ENCODE measurements around the gene TTR.

Gene TTR

DNA sequence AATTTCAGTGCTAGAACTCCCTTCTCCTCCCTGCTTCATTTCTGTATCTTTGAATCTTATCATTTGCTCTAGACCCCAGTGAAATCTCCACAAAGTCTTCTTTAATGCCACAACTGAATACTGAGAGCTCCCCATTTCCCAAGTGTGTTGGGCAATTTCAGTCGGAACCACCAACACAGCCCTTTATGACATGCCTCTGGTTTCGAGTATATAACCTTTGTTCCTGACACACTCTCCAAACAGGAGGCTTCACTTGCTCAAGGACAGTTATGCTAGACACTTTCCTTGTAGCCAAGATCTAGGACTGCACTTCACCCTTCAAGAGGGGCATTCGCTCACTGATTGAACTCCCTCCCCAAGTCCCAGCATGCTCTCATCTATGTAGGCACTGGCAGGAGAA, 18.6 kb upstream of the TTR start:
- H4K8ac ChIP-seq (ENCODE audit: low read depth, low read length): no peak overlapping the region
- no peak overlapping the region for H4K91ac ChIP-seq (ENCODE audit: low read depth, low read length, poor library complexity)
- H2AFZ ChIP-seq (ENCODE audit: low read length): no peak overlapping the region
- no peak overlapping the region for H2BK15ac ChIP-seq (ENCODE audit: low read length)
- peaks cover 0 to 6% of the 10 kb centered on the region in 2 donors for H3K4me1 ChIP-seq (ENCODE audit: control insufficient read depth in 2 of 2, insufficient read depth in 1 of 2, low read depth in 1 of 2, low read length in 2 of 2)
- no peak overlapping the region for H3K4me3 ChIP-seq (ENCODE audit: low read length in 2 of 2)
- no peak overlapping the region for H3K18ac ChIP-seq (ENCODE audit: low read length)
- H3K23ac ChIP-seq (ENCODE audit: low read depth, low read length, poor library complexity): no peak overlapping the region
- H3K27me3 ChIP-seq (ENCODE audit: control insufficient read depth in 3 of 3, insufficient read depth in 3 of 3, low read depth in 1 of 3, low read length in 3 of 3): peaks cover 0 to 2% (median 0%) of the 10 kb centered on the region in 3 experiments
- no peak for DNase-seq (ENCODE audit: low spot score)
- H3K14ac ChIP-seq (ENCODE audit: low read length): no peak overlapping the region
- H2AK5ac ChIP-seq (ENCODE audit: low read depth, low read length): no peak overlapping the region
- no peak overlapping the region for H2BK120ac ChIP-seq (ENCODE audit: low read depth, low read length)
- H2BK5ac ChIP-seq (ENCODE audit: low read length): no peak overlapping the region
- WGBS, 2 donors (ENCODE audit: extremely low coverage in 2 of 2, insufficient read length in 2 of 2, insufficient replicate concordance in 1 of 2): no CpG with 5 or more reads among the region's 3 CpGs
- H3K4me2 ChIP-seq (ENCODE audit: insufficient read depth, low read length, poor library complexity, severe bottlenecking): no peak overlapping the region
- no peaks in the 10 kb centered on the region for H3K79me1 ChIP-seq (ENCODE audit: low read depth, low read length)
- no peaks in the 10 kb centered on the region for H3K36me3 ChIP-seq (replicated peaks in 1 of 2; ENCODE audit: control insufficient read depth in 2 of 2, insufficient read depth in 2 of 2, low read length in 2 of 2)
- H3K9me3 ChIP-seq (replicated peaks in 1 of 2; ENCODE audit: control insufficient read depth in 2 of 2, insufficient read depth in 1 of 2, low read depth in 1 of 2, low read length in 2 of 2): no peaks in the 10 kb centered on the region
- no peak overlapping the region for H3K4ac ChIP-seq (ENCODE audit: low read length)
- H3K27ac ChIP-seq (replicated peaks; ENCODE audit: low read length): no peak overlapping the region
- H3K9ac ChIP-seq (ENCODE audit: low read depth, low read length, poor library complexity): no peak overlapping the region
- H2BK12ac ChIP-seq (ENCODE audit: low read length): no peak overlapping the region

DNA sequence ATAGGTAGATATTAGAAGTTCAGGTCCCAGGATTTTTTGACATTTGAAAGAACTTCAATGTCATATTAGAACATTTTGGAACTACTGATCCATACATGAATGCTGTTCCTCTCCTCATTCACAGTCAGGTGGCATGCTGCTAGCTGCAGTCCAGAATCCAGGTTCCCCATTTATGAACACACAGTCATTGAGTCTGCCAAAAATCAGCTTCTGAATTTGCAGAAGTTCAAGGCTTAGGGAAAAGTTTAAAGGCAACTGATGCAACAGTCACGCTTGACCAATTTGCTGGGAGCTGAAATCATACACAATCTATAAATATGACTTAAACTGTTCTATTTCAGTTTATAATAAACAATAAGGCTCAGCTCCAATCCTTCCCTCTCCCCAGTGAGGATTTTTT, 17.3 kb upstream of the TTR start:
- Histone ChIP-seq H3K27ac (replicated peaks; ENCODE audit: low read length) (no peak overlapping the region), H2BK12ac (ENCODE audit: low read length) (no peak overlapping the region), H3K14ac (ENCODE audit: low read length) (no peak overlapping the region), H3K4me3 (ENCODE audit: low read length in 2 of 2) (no peak overlapping the region), H2BK120ac (ENCODE audit: low read depth, low read length) (no peak overlapping the region), H2BK5ac (ENCODE audit: low read length) (no peak overlapping the region), H2AFZ (ENCODE audit: low read length) (no peak overlapping the region), H3K9me3 (replicated peaks in 1 of 2; ENCODE audit: control insufficient read depth in 2 of 2, insufficient read depth in 1 of 2, low read depth in 1 of 2, low read length in 2 of 2) (no peaks in the 10 kb centered on the region), H3K18ac (ENCODE audit: low read length) (no peak overlapping the region), H3K4me1 (ENCODE audit: control insufficient read depth in 2 of 2, insufficient read depth in 1 of 2, low read depth in 1 of 2, low read length in 2 of 2) (peaks cover 0 to 6% of the 10 kb centered on the region in 2 donors), H3K4me2 (ENCODE audit: insufficient read depth, low read length, poor library complexity, severe bottlenecking) (no peak overlapping the region), H3K27me3 (ENCODE audit: control insufficient read depth in 3 of 3, insufficient read depth in 3 of 3, low read depth in 1 of 3, low read length in 3 of 3) (peaks cover 0 to 2% (median 0%) of the 10 kb centered on the region in 3 experiments), H3K23ac (ENCODE audit: low read depth, low read length, poor library complexity) (no peak overlapping the region), H3K9ac (ENCODE audit: low read depth, low read length, poor library complexity) (no peak overlapping the region), H2BK15ac (ENCODE audit: low read length) (no peak overlapping the region), H3K79me1 (ENCODE audit: low read depth, low read length) (no peaks in the 10 kb centered on the region), H3K36me3 (replicated peaks in 1 of 2; ENCODE audit: control insufficient read depth in 2 of 2, insufficient read depth in 2 of 2, low read length in 2 of 2) (no peaks in the 10 kb centered on the region), H4K8ac (ENCODE audit: low read depth, low read length) (no peak overlapping the region), H3K4ac (ENCODE audit: low read length) (no peak overlapping the region), H4K91ac (ENCODE audit: low read depth, low read length, poor library complexity) (no peak overlapping the region), H2AK5ac (ENCODE audit: low read depth, low read length) (no peak overlapping the region)
- no peak for DNase-seq (ENCODE audit: low spot score)
- WGBS, 2 donors (ENCODE audit: extremely low coverage in 2 of 2, insufficient read length in 2 of 2, insufficient replicate concordance in 1 of 2): no CpG with 5 or more reads among the region's 1 CpG

DNA sequence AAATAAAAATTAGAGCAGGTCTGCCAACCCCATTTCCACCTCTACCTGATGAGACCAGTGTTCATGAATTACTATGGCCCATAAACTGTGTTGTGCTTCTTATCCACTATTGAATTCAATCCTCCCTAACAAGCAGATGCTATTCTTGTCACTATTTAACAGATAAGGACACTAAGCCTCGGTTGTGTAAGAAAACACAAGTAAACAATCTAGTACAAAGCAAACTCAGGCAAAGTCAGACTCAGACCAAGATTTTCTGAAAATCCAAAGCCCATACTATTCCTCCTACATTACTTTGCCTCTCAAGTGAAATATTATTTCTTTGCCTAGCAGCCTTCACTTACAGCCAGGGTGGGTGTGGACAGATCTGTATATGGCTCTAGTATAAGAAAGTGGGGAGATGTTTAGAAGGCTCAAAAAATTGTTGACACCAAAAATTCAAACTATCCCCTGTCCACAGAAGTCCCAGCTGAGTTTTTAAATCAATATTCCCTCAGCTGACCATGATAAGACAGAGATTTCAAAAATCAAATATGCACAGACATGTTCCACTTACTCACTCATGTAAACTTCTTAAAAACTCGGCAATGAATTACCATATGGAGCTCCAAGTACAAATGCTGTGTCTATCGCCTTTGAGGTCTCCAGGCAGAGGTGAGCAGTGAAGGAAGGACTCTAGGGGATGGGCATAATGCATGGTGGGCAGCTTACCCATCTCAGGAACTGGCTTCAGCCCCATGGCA, 16.0 kb upstream of the TTR start:
- no peaks in the 10 kb centered on the region for H3K9me3 ChIP-seq (replicated peaks in 1 of 2; ENCODE audit: control insufficient read depth in 2 of 2, insufficient read depth in 1 of 2, low read depth in 1 of 2, low read length in 2 of 2)
- no peak overlapping the region for H3K4me2 ChIP-seq (ENCODE audit: insufficient read depth, low read length, poor library complexity, severe bottlenecking)
- H3K79me1 ChIP-seq (ENCODE audit: low read depth, low read length): no peaks in the 10 kb centered on the region
- no peak overlapping the region for H3K4ac ChIP-seq (ENCODE audit: low read length)
- no peak overlapping the region for H2AFZ ChIP-seq (ENCODE audit: low read length)
- no peak overlapping the region for H2BK15ac ChIP-seq (ENCODE audit: low read length)
- H3K18ac ChIP-seq (ENCODE audit: low read length): no peak overlapping the region
- H3K23ac ChIP-seq (ENCODE audit: low read depth, low read length, poor library complexity): no peak overlapping the region
- no peak overlapping the region for H4K91ac ChIP-seq (ENCODE audit: low read depth, low read length, poor library complexity)
- H3K27me3 ChIP-seq (ENCODE audit: control insufficient read depth in 3 of 3, insufficient read depth in 3 of 3, low read depth in 1 of 3, low read length in 3 of 3): peaks cover 0 to 2% (median 0%) of the 10 kb centered on the region in 3 experiments
- no peak overlapping the region for H2BK5ac ChIP-seq (ENCODE audit: low read length)
- WGBS, 2 donors (ENCODE audit: extremely low coverage in 2 of 2, insufficient read length in 2 of 2, insufficient replicate concordance in 1 of 2): no CpG with 5 or more reads among the region's 3 CpGs
- H2AK5ac ChIP-seq (ENCODE audit: low read depth, low read length): no peak overlapping the region
- no peak overlapping the region for H3K4me3 ChIP-seq (ENCODE audit: low read length in 2 of 2)
- no peak overlapping the region for H4K8ac ChIP-seq (ENCODE audit: low read depth, low read length)
- H2BK12ac ChIP-seq (ENCODE audit: low read length): no peak overlapping the region
- H3K27ac ChIP-seq (replicated peaks; ENCODE audit: low read length): no peak overlapping the region
- H3K9ac ChIP-seq (ENCODE audit: low read depth, low read length, poor library complexity): no peak overlapping the region
- no peak for DNase-seq (ENCODE audit: low spot score)
- H2BK120ac ChIP-seq (ENCODE audit: low read depth, low read length): no peak overlapping the region
- H3K36me3 ChIP-seq (replicated peaks in 1 of 2; ENCODE audit: control insufficient read depth in 2 of 2, insufficient read depth in 2 of 2, low read length in 2 of 2): no peaks in the 10 kb centered on the region
- peaks cover 0 to 6% of the 10 kb centered on the region in 2 donors for H3K4me1 ChIP-seq (ENCODE audit: control insufficient read depth in 2 of 2, insufficient read depth in 1 of 2, low read depth in 1 of 2, low read length in 2 of 2)
- no peak overlapping the region for H3K14ac ChIP-seq (ENCODE audit: low read length)

DNA sequence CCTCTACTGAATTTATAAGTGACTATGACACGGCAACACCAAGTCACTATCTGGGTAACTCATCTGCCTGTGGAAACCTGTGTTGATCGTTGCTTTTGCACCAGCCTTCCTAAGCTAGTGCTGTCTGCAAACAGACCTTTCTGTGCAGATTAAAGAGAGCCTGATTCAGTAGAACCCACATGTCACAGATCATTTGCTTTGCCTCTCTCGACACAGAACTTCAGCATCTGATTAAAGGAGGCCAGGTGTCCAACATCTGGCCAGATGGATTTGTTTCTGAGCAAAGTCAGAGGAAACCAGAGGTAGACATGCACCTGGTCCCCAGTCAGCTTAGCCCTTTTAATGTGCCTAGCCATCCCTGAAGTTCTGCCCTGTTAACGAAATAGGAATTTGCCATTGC, 15.0 kb upstream of the TTR start:
- Histone ChIP-seq H3K27me3 (ENCODE audit: control insufficient read depth in 3 of 3, insufficient read depth in 3 of 3, low read depth in 1 of 3, low read length in 3 of 3) (peaks cover 0 to 2% (median 0%) of the 10 kb centered on the region in 3 experiments), H3K18ac (ENCODE audit: low read length) (no peak overlapping the region), H3K9me3 (replicated peaks in 1 of 2; ENCODE audit: control insufficient read depth in 2 of 2, insufficient read depth in 1 of 2, low read depth in 1 of 2, low read length in 2 of 2) (no peaks in the 10 kb centered on the region), H2AFZ (ENCODE audit: low read length) (no peak overlapping the region), H3K4ac (ENCODE audit: low read length) (no peak overlapping the region), H3K23ac (ENCODE audit: low read depth, low read length, poor library complexity) (no peak overlapping the region), H2BK12ac (ENCODE audit: low read length) (no peak overlapping the region), H4K91ac (ENCODE audit: low read depth, low read length, poor library complexity) (no peak overlapping the region), H3K79me1 (ENCODE audit: low read depth, low read length) (no peaks in the 10 kb centered on the region), H3K4me1 (ENCODE audit: control insufficient read depth in 2 of 2, insufficient read depth in 1 of 2, low read depth in 1 of 2, low read length in 2 of 2) (peaks cover 0 to 7% of the 10 kb centered on the region in 2 donors), H2BK5ac (ENCODE audit: low read length) (no peak overlapping the region), H3K4me3 (ENCODE audit: low read length in 2 of 2) (no peak overlapping the region), H3K4me2 (ENCODE audit: insufficient read depth, low read length, poor library complexity, severe bottlenecking) (no peak overlapping the region), H2AK5ac (ENCODE audit: low read depth, low read length) (no peak overlapping the region), H2BK120ac (ENCODE audit: low read depth, low read length) (no peak overlapping the region), H3K9ac (ENCODE audit: low read depth, low read length, poor library complexity) (no peak overlapping the region), H2BK15ac (ENCODE audit: low read length) (no peak overlapping the region), H3K14ac (ENCODE audit: low read length) (no peak overlapping the region), H3K36me3 (replicated peaks in 1 of 2; ENCODE audit: control insufficient read depth in 2 of 2, insufficient read depth in 2 of 2, low read length in 2 of 2) (no peaks in the 10 kb centered on the region), H3K27ac (replicated peaks; ENCODE audit: low read length) (no peak overlapping the region), H4K8ac (ENCODE audit: low read depth, low read length) (no peak overlapping the region)
- DNase-seq (ENCODE audit: low spot score): no peak
- WGBS, 2 donors (ENCODE audit: extremely low coverage in 2 of 2, insufficient read length in 2 of 2, insufficient replicate concordance in 1 of 2): no CpG with 5 or more reads among the region's 4 CpGs

All from neuronal stem cell (in vitro differentiated cells).